GM19452 (cell line): ENCODE measurements around the gene IGSF8.

Experiments
- ATAC-seq: cut with Tn5 transposase; IDR thresholded peaks from one replicate; pipeline ENCODE4 v1.9.1; 2021; ENCODE audit not compliant: unreplicated experiment

The IGSF8 gene

GRCh38 chr1:160107512-160107911, 9.1 kb upstream of the IGSF8 start:
- no peak for ATAC-seq

- ATAC-seq = no peak
Measured at GRCh38 chr1:160105155-160105554, 6.7 kb upstream of the IGSF8 start.

GRCh38 chr1:160104486-160104885, 6.1 kb upstream of the IGSF8 start:
- no peak for ATAC-seq

GRCh38 chr1:160103658-160104408, 5.4 kb upstream of the IGSF8 start:
- no peak for ATAC-seq

- no peak for ATAC-seq
Measured at GRCh38 chr1:160101717-160102522, 3.5 kb upstream of the IGSF8 start.

- peak; percentile 31 for ATAC-seq
Measured at GRCh38 chr1:160101037-160101716, 2.8 kb upstream of the IGSF8 start.

- ATAC-seq = no peak
Measured at GRCh38 chr1:160099716-160100375, 1.4 kb upstream of the IGSF8 start.

- peak; percentile 82 for ATAC-seq
Measured at GRCh38 chr1:160098852-160099561, 588 bp upstream of the IGSF8 start.

GRCh38 chr1:160097151-160097910, 1.1 kb downstream of the IGSF8 start:
- ATAC-seq = no peak

- no peak for ATAC-seq
Measured at GRCh38 chr1:160096274-160097116, 1.9 kb downstream of the IGSF8 start.

- ATAC-seq = no peak
Measured at GRCh38 chr1:160095382-160096105, 2.9 kb downstream of the IGSF8 start.

- ATAC-seq = no peak
Measured at GRCh38 chr1:160094806-160095205, 3.6 kb downstream of the IGSF8 start.

- ATAC-seq = no peak
Measured at GRCh38 chr1:160094291-160094625, 4.2 kb downstream of the IGSF8 start.

- ATAC-seq = no peak
Measured at GRCh38 chr1:160093624-160094290, 4.7 kb downstream of the IGSF8 start.

GRCh38 chr1:160093069-160093395, 5.4 kb downstream of the IGSF8 start:
- no peak for ATAC-seq

- no peak for ATAC-seq
Measured at GRCh38 chr1:160092366-160093068, 5.9 kb downstream of the IGSF8 start.

GRCh38 chr1:160091666-160092223, 6.7 kb downstream of the IGSF8 start:
- ATAC-seq = no peak
